ENCODE data around the gene TRAPPC3.
A peak's percentile ranks its signal among the peaks of the same experiment; 100 is the strongest.

The TRAPPC3 gene

DNA sequence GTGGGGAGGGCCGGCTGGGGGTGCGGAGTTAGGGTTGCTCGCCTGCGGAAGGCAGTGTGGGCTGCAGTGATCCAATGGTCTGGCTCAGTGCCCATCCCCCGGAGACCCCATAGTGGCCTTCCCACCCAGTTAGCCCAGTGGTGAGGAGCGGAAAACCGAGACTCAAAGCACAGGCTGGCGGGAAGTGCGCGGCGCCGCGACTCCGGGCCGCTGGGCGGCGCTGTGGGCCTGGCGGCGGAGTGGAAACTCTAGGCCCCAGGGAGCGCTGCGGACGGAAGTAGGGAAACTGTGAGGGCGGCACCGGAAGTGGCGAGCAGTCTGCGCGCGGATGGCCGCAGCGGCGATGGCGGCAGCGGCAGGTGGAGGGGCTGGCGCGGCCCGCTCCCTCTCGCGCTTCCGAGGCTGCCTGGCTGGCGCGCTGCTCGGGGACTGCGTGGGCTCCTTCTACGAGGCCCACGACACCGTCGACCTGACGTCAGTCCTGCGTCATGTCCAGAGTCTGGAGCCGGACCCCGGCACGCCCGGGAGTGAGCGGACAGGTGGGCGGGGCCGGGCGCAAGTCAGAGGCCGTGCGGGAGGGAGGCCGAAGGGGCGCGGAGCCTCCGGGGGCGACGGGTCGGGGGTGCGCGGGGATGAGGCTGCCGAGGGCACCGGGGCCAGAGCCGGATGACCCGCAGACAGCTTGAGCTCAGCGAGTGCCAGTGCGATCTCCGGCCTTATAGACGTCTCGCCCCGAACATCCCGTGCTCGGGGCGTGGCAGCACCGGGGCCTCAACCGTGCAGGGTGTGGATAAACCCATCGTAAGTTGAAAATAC is 60.5 kb downstream of the TRAPPC3 start, which contains the start of gene ADPRS:
TSS of gene ADPRS (plus strand) at position 316 of the 816 bp plus-strand sequence. CDS start at position 329, 13 bp downstream.
- H3K4me1 ChIP-seq (ENCODE audit: insufficient read depth, low read length): peaks cover 6% of the 10 kb centered on the region; the same call in 1 of the 2 replicates
- 1% methylated on average over 84 of the region's 84 CpGs for WGBS
- H3K4me3 ChIP-seq (ENCODE audit: low read length): peak within 1 kb of the TSS; percentile 99
- H3K9me3 ChIP-seq (ENCODE audit: insufficient read depth, low read depth, low read length): no peaks in the 10 kb centered on the region
- H3K36me3 ChIP-seq (ENCODE audit: insufficient read depth, low read length): peaks cover 34% of the 10 kb centered on the region
- H3K27ac ChIP-seq (ENCODE audit: low read depth, low read length): peak within 1 kb of the TSS; percentile 60; the same call in 1 of the 2 replicates
- H3K27me3 ChIP-seq (ENCODE audit: insufficient read depth, low read length): no peaks in the 10 kb centered on the region; the same call in 1 of the 2 replicates
- peak within 1 kb of the TSS; percentile 79 for H3K9ac ChIP-seq (ENCODE audit: low read depth, low read length)

DNA sequence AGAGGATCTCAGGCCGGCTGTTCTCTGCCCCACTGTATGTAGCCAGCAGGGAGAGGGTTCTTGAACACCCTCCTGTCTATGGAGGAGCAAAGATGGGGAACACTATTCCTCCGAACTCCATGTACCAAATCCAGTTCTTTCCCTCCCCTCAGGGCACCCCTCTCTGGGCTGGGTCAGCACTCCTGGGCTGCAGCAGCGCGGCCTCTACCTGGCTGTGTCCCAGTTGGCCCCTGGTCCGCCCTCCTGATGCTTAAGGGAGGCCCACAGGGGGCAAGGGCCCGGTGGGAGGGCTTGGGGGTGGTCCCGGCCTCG is 61.1 kb downstream of the TRAPPC3 start:
- 40% methylated on average over 8 of the region's 8 CpGs for WGBS
- no peaks in the 10 kb centered on the region; the same call in 1 of the 2 replicates for H3K27me3 ChIP-seq (ENCODE audit: insufficient read depth, low read length)
- peaks cover 6% of the 10 kb centered on the region; the same call in 1 of the 2 replicates for H3K4me1 ChIP-seq (ENCODE audit: insufficient read depth, low read length)
- 0 out of 2 replicates have a peak overlapping the region, but pooled peaks have one; percentile 25 for H3K27ac ChIP-seq (ENCODE audit: low read depth, low read length)
- peak overlapping the region; percentile 99 for H3K4me3 ChIP-seq (ENCODE audit: low read length)
- peaks cover 29% of the 10 kb centered on the region for H3K36me3 ChIP-seq (ENCODE audit: insufficient read depth, low read length)
- H3K9me3 ChIP-seq (ENCODE audit: insufficient read depth, low read depth, low read length): no peaks in the 10 kb centered on the region
- peak overlapping the region; percentile 62 for H3K9ac ChIP-seq (ENCODE audit: low read depth, low read length)

DNA sequence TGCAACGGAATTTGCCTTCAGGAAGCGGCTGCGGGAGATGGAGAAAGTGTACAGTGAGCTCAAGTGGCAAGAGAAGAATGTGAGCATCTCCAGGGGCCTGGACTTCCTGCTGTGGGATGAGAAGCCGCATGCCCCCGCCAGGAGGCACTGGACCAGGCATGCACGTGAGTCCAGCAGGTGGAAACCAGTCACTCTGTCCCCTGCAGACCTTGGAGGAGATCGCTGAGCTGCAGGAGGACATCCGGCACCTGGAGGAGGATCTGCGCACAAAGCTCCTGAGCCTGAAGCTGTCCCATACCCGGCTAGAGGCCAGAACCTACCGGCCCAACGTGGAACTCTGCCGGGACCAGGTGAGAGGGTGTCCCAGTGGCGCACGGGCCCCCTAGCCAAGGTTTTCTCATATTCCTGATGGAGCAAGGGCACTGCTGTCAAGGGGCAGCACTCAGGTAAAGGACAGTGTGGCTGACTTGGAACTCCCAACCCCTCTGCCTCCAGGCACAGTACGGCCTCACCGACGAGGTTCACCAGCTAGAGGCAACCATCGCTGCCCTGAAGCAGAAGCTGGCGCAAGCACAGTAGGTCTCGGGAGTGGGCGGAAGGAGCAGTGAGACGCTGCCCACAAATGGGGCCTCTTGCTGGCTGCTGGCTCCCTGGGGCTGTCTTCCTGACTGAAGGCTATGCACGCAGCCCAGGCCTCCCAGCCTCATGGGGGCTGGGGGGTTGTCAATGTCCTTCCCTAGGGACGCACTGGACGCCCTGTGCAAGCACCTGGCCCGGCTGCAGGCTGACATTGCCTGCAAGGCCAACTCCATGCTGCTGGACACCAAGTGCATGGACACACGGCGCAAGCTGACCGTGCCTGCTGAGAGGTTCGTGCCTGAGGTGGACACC is 61.8 kb downstream of the TRAPPC3 start:
- Histone ChIP-seq H3K4me3 (ENCODE audit: low read length) (no peak overlapping the region), H3K27me3 (ENCODE audit: insufficient read depth, low read length) (no peaks in the 10 kb centered on the region; the same call in 1 of the 2 replicates), H3K36me3 (ENCODE audit: insufficient read depth, low read length) (peaks cover 21% of the 10 kb centered on the region), H3K9ac (ENCODE audit: low read depth, low read length) (no peak overlapping the region), H3K27ac (ENCODE audit: low read depth, low read length) (no peak overlapping the region), H3K9me3 (ENCODE audit: insufficient read depth, low read depth, low read length) (no peaks in the 10 kb centered on the region), H3K4me1 (ENCODE audit: insufficient read depth, low read length) (peaks cover 6% of the 10 kb centered on the region; the same call in 1 of the 2 replicates)
- WGBS: 92% methylated on average over 31 of the region's 31 CpGs
